GM19397 (cell line): Measurements from ENCODE around the gene GRSF1.
"Not testable (repeated sequence)": the region's sequence is repeated elsewhere in the genome, so short reads cannot be mapped to it uniquely, and the experiment has no call there.

Experiments used
- ATAC-seq: cut with Tn5 transposase; IDR thresholded peaks from one replicate; pipeline ENCODE4 v1.9.1; 2021; ENCODE audit warnings: mild to moderate bottlenecking, moderate library complexity; ENCODE audit not compliant: unreplicated experiment

Gene GRSF1

GRCh38 chr4:70836081-70836480 lies 3.6 kb downstream of the GRSF1 start:
- no peak for ATAC-seq

GRCh38 chr4:70833675-70834074 lies 6.0 kb downstream of the GRSF1 start:
- no peak for ATAC-seq

GRCh38 chr4:70831293-70831692 lies 8.4 kb downstream of the GRSF1 start:
- ATAC-seq: no peak

- no peak for ATAC-seq
These were observed 9.6 kb downstream of the GRSF1 start for GRCh38 chr4:70830054-70830453.

GRCh38 chr4:70829492-70829891 lies 10.2 kb downstream of the GRSF1 start:
- ATAC-seq: no peak

GRCh38 chr4:70829015-70829414 lies 10.7 kb downstream of the GRSF1 start:
- ATAC-seq: no peak

GRCh38 chr4:70818921-70819320 lies 20.8 kb downstream of the GRSF1 start:
- no peak for ATAC-seq

- peak; percentile 71 for ATAC-seq
These were observed 21.4 kb downstream of the GRSF1 start for GRCh38 chr4:70818173-70818855.

GRCh38 chr4:70816894-70817293 lies 22.8 kb downstream of the GRSF1 start:
- ATAC-seq: no peak

GRCh38 chr4:70815370-70815769 lies 24.3 kb downstream of the GRSF1 start:
- ATAC-seq: no peak

GRCh38 chr4:70808151-70808550 lies 31.5 kb downstream of the GRSF1 start:
- no peak for ATAC-seq

GRCh38 chr4:70802928-70803580 lies 36.6 kb downstream of the GRSF1 start:
- no peak for ATAC-seq

GRCh38 chr4:70801265-70801809 lies 38.4 kb downstream of the GRSF1 start:
- no peak for ATAC-seq

- ATAC-seq: no peak
These were observed 46.1 kb downstream of the GRSF1 start for GRCh38 chr4:70793626-70794025.

- no peak for ATAC-seq
These were observed 51.0 kb downstream of the GRSF1 start for GRCh38 chr4:70788733-70789132.

GRCh38 chr4:70787496-70787895 lies 52.2 kb downstream of the GRSF1 start:
- ATAC-seq: no peak

- no peak for ATAC-seq
These were observed 56.6 kb downstream of the GRSF1 start for GRCh38 chr4:70783096-70783495.

GRCh38 chr4:70778888-70779422 lies 60.7 kb downstream of the GRSF1 start:
- ATAC-seq: no peak

- ATAC-seq: no peak
These were observed 66.6 kb downstream of the GRSF1 start for GRCh38 chr4:70772929-70773555.

- not testable (repeated sequence) for ATAC-seq
These were observed 70.3 kb downstream of the GRSF1 start for GRCh38 chr4:70769396-70769795.

GRCh38 chr4:70768301-70768948 lies 71.3 kb downstream of the GRSF1 start:
- no peak for ATAC-seq
